Measurements from ENCODE around the gene TRPV6. TPM values are rescaled to one million over a fixed set of nuclear protein-coding genes. Genes with fewer than 3 reads are reported as not detected.

TRPV6 gene
- total and polyA plus RNA-seq, 4 donors: 0.32 to 1.5 (median 0.36) TPM; not detected in 1

GRCh38 chr7:142934056-142934455 lies 48.5 kb upstream of the TRPV6 start:
- Histone ChIP-seq H3K9ac (ENCODE audit: low read depth in 1 of 2, low read length in 2 of 2) (no peak overlapping the region), H3K36me3 (ENCODE audit: control insufficient read depth in 4 of 4, insufficient read depth in 3 of 4, low read depth in 1 of 4, low read length in 3 of 4) (no peaks in the 10 kb centered on the region), H3K4me3 (ENCODE audit: low read depth in 1 of 3, low read length in 3 of 3) (no peak overlapping the region), H3K9me3 (ENCODE audit: control insufficient read depth in 4 of 4, low read length in 3 of 4) (no peaks in the 10 kb centered on the region), H3K4me1 (ENCODE audit: control insufficient read depth in 4 of 4, insufficient read depth in 4 of 4, low read length in 3 of 4) (no peaks in the 10 kb centered on the region), H3K27ac (ENCODE audit: low read depth in 1 of 2, low read length in 2 of 2) (no peak overlapping the region), H3K27me3 (ENCODE audit: control insufficient read depth in 4 of 4, insufficient read depth in 4 of 4, low read length in 3 of 4) (no peaks in the 10 kb centered on the region)
- WGBS: 80% methylated on average over 12 of the region's 12 CpGs
- TF ChIP-seq CTCF (IDR thresholded peaks at IDR 0.05; ENCODE audit: low read depth, low read length, missing input control): no peak
- TF ChIP-seq HNF4A (conservative IDR thresholded peaks at IDR 0.05): no peak
- TF ChIP-seq FOXA2 (IDR thresholded peaks at IDR 0.05): no peak
- no peak for TF ChIP-seq NR2F2 (IDR thresholded peaks at IDR 0.05)
- no peak for DNase-seq (ENCODE audit: low spot score)

- no peaks in the 10 kb centered on the region for H3K36me3 ChIP-seq (ENCODE audit: control insufficient read depth in 4 of 4, insufficient read depth in 3 of 4, low read depth in 1 of 4, low read length in 3 of 4)
- no peak for DNase-seq (ENCODE audit: low spot score)
- no peaks in the 10 kb centered on the region for H3K9me3 ChIP-seq (ENCODE audit: control insufficient read depth in 4 of 4, low read length in 3 of 4)
- H3K4me3 ChIP-seq (ENCODE audit: low read depth in 1 of 3, low read length in 3 of 3): no peak within 1 kb of the TSS
- H3K9ac ChIP-seq (ENCODE audit: low read depth in 1 of 2, low read length in 2 of 2): no peak within 1 kb of the TSS
- no peaks in the 10 kb centered on the region for H3K4me1 ChIP-seq (ENCODE audit: control insufficient read depth in 4 of 4, insufficient read depth in 4 of 4, low read length in 3 of 4)
- TF ChIP-seq SP1 (IDR thresholded peaks at IDR 0.05) (no peak), ZBTB33 (IDR thresholded peaks at IDR 0.05) (no peak), EGR1 (IDR thresholded peaks at IDR 0.05; ENCODE audit: low read depth in 2 of 2) (no peak), ATF3 (IDR thresholded peaks at IDR 0.05) (no peak), JUND (IDR thresholded peaks at IDR 0.05) (no peak), FOXA1 (IDR thresholded peaks at IDR 0.05) (no peak), NR2F2 (IDR thresholded peaks at IDR 0.05) (no peak), MAX (IDR thresholded peaks at IDR 0.05) (no peak), RXRA (IDR thresholded peaks at IDR 0.05) (no peak), GABPA (IDR thresholded peaks at IDR 0.05 in 1 of 2, conservative IDR thresholded peaks at IDR 0.05 in 1 of 2) (no peak), YY1 (IDR thresholded peaks at IDR 0.05) (no peak), HNF4A (conservative IDR thresholded peaks at IDR 0.05) (no peak), HNF4G (IDR thresholded peaks at IDR 0.05) (no peak), TAF1 (conservative IDR thresholded peaks at IDR 0.05) (no peak)
- 78% methylated on average over 4 of the region's 4 CpGs for WGBS
- H3K27ac ChIP-seq (ENCODE audit: low read depth in 1 of 2, low read length in 2 of 2): no peak within 1 kb of the TSS
- H3K27me3 ChIP-seq (ENCODE audit: control insufficient read depth in 4 of 4, insufficient read depth in 4 of 4, low read length in 3 of 4): no peaks in the 10 kb centered on the region
Measured at GRCh38 chr7:142933624-142934023, 48.1 kb upstream of the TRPV6 start, which contains the start of gene TRPV5. TRPV5 (minus strand) TSS chr7:142933746; CDS start chr7:142933459, 287 bp downstream.

GRCh38 chr7:142933092-142933475 lies 47.5 kb upstream of the TRPV6 start:
- DNase-seq (ENCODE audit: low spot score): no peak
- TF ChIP-seq RXRA (IDR thresholded peaks at IDR 0.05): no peak
- TF ChIP-seq GABPA (IDR thresholded peaks at IDR 0.05 in 1 of 2, conservative IDR thresholded peaks at IDR 0.05 in 1 of 2): no peak
- TF ChIP-seq REST (IDR thresholded peaks at IDR 0.05): no peak
- no peak for TF ChIP-seq HNF4G (IDR thresholded peaks at IDR 0.05)
- TF ChIP-seq HNF4A (conservative IDR thresholded peaks at IDR 0.05): no peak
- TF ChIP-seq FOXA1 (IDR thresholded peaks at IDR 0.05): no peak
- no peak for TF ChIP-seq MAX (IDR thresholded peaks at IDR 0.05)
- 88% methylated on average over 7 of the region's 7 CpGs for WGBS
- Histone ChIP-seq H3K27ac (ENCODE audit: low read depth in 1 of 2, low read length in 2 of 2) (no peak overlapping the region), H3K4me1 (ENCODE audit: control insufficient read depth in 4 of 4, insufficient read depth in 4 of 4, low read length in 3 of 4) (no peaks in the 10 kb centered on the region), H3K4me3 (ENCODE audit: low read depth in 1 of 3, low read length in 3 of 3) (no peak overlapping the region), H3K27me3 (ENCODE audit: control insufficient read depth in 4 of 4, insufficient read depth in 4 of 4, low read length in 3 of 4) (no peaks in the 10 kb centered on the region), H3K36me3 (ENCODE audit: control insufficient read depth in 4 of 4, insufficient read depth in 3 of 4, low read depth in 1 of 4, low read length in 3 of 4) (no peaks in the 10 kb centered on the region), H3K9me3 (ENCODE audit: control insufficient read depth in 4 of 4, low read length in 3 of 4) (no peaks in the 10 kb centered on the region), H3K9ac (ENCODE audit: low read depth in 1 of 2, low read length in 2 of 2) (no peak overlapping the region)

Measured in liver (tissue), 9 donors.